Breast epithelium (tissue), 4 donors: ENCODE measurements around the gene SPACA9. TPM values are rescaled to one million over a fixed set of nuclear protein-coding genes. Genes with fewer than 3 reads are reported as not detected.

ENCODE experiments used
- DNase-seq, 2 donors: peaks; one replicate each; pipeline ENCODE4 v3.0.0-alpha.2; 2019; ENCODE audit warnings: low spot score in 2 of 2
- H3K27ac ChIP-seq, 2 donors: fragments of 200-600 bp; sonication (generic) in 1 of 2; one replicate each; pipeline ENCODE4 v1.5.1; 2016 to 2019; ENCODE audit warnings: mild to moderate bottlenecking in 1 of 2
- H3K27me3 ChIP-seq, 2 donors: fragments of 200-600 bp; sonication (generic) in 1 of 2; one replicate each; pipeline versions ENCODE4 v1.5.1 to v1.6.0; 2017 to 2019; ENCODE audit warnings: control low read depth in 1 of 2, mild to moderate bottlenecking in 1 of 2
- H3K36me3 ChIP-seq: fragments of 200-600 bp; one replicate; pipeline ENCODE4 v1.5.1; 2019
- H3K4me1 ChIP-seq, 2 donors: fragments of 200-600 bp; sonication (generic); one replicate each; pipeline ENCODE4 v1.5.1; 2016 to 2019; ENCODE audit warnings: control low read depth in 1 of 2
- H3K4me3 ChIP-seq, 3 donors: fragments of 200-600 bp; sonication (generic); 1 replicate in 2 of 3; 2 replicates in 1 of 3; pipeline ENCODE4 v1.5.1; 2016 to 2019; ENCODE audit warnings: mild to moderate bottlenecking in 3 of 3, moderate library complexity in 2 of 3
- H3K9me3 ChIP-seq, 2 donors: fragments of 200-600 bp; sonication (generic) in 1 of 2; one replicate each; pipeline ENCODE4 v1.5.1; 2016 to 2019; ENCODE audit warnings: control low read depth in 1 of 2
- POLR2A ChIP-seq: fragments of 450-650 bp; IDR thresholded peaks from one replicate; pipeline ENCODE4 v1.6.1; 2016; ENCODE audit warnings: antibody characterized with exemption, mild to moderate bottlenecking, moderate library complexity
- POLR2AphosphoS5 ChIP-seq, 3 donors: sonication (generic); formaldehyde crosslinking; IDR thresholded peaks; one replicate each; pipeline ENCODE4 v1.6.1; 2017; ENCODE audit warnings: antibody characterized with exemption in 3 of 3
- intact Hi-C: fragments of 100-400 bp; cut with DNase I; formaldehyde crosslinking; loops from one replicate; pipeline ENCODE4 v1.15.1; 2023; ENCODE audit warnings: low total_unique reads
- total RNA-seq, 3 donors: library from RNA; depleted of rRNA; stranded (reverse); fragments of >200 nt; gene quantifications; one replicate each; pipeline ENCODE4 v1.1.0, GENCODE V29; 2016
- TF ChIP-seq, protein P1 (sequence below), 3 donors: fragments of 450-650 bp; IDR thresholded peaks; one replicate each; pipeline ENCODE4 v1.5.1; 2016 to 2017; ENCODE audit warnings: antibody characterized with exemption in 3 of 3, mild to moderate bottlenecking in 3 of 3, moderate library complexity in 3 of 3

The SPACA9 gene
- total RNA-seq, 3 donors from 2014 or later = 2.9 to 5.4 (median 5.0) TPM

DNA sequence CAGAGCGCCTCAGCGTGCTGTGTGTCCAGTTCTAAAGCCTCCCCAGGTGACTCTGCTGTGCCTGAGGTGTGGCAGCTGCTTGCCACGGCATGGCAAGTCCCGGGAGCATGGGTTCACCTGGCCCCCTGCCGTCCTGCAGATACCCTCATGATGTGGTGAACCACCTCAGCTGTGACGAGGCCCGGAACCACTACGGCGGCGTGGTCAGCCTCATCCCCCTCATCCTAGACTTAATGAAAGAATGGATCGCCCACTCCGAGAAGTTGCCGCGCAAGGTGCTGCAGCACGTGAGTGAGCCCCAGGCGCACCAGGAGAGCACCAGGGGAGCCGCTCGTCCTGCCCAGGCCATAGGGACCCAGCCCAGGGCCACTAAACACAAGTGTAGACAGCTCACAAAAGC is 9.5 kb downstream of the SPACA9 start:
- intact Hi-C loops = no loop called here
- H3K36me3 ChIP-seq = no peaks in the 10 kb centered on the region

GRCh38 chr9:132892400-132892799 is 13.7 kb downstream of the SPACA9 start:
- no peak overlapping the region for H3K27ac ChIP-seq
- intact Hi-C loops = no loop called here
- TF ChIP-seq POLR2AphosphoS5 (IDR thresholded peaks at IDR 0.05) = no peak
- no peak for TF ChIP-seq POLR2A
- TF ChIP-seq, protein P1, sequence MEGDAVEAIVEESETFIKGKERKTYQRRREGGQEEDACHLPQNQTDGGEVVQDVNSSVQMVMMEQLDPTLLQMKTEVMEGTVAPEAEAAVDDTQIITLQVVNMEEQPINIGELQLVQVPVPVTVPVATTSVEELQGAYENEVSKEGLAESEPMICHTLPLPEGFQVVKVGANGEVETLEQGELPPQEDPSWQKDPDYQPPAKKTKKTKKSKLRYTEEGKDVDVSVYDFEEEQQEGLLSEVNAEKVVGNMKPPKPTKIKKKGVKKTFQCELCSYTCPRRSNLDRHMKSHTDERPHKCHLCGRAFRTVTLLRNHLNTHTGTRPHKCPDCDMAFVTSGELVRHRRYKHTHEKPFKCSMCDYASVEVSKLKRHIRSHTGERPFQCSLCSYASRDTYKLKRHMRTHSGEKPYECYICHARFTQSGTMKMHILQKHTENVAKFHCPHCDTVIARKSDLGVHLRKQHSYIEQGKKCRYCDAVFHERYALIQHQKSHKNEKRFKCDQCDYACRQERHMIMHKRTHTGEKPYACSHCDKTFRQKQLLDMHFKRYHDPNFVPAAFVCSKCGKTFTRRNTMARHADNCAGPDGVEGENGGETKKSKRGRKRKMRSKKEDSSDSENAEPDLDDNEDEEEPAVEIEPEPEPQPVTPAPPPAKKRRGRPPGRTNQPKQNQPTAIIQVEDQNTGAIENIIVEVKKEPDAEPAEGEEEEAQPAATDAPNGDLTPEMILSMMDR (IDR thresholded peaks at IDR 0.05) = no peak
- no peak for DNase-seq
- no peaks in the 10 kb centered on the region for H3K27me3 ChIP-seq
- no peaks in the 10 kb centered on the region for H3K36me3 ChIP-seq
- H3K4me3 ChIP-seq = no peak overlapping the region
- H3K9me3 ChIP-seq = no peaks in the 10 kb centered on the region
- H3K4me1 ChIP-seq = peaks cover 0 to 7% of the 10 kb centered on the region in 2 donors

More for the DNA sequence above, 9.5 kb downstream of the SPACA9 start:
- Histone ChIP-seq H3K4me1 (no peaks in the 10 kb centered on the region), H3K27ac (no peak overlapping the region), H3K4me3 (no peak overlapping the region), H3K27me3 (no peaks in the 10 kb centered on the region), H3K9me3 (no peaks in the 10 kb centered on the region)
- no peak for DNase-seq
- TF ChIP-seq POLR2A = no peak
- TF ChIP-seq, protein P1 (IDR thresholded peaks at IDR 0.05) = no peak
- no peak for TF ChIP-seq POLR2AphosphoS5 (IDR thresholded peaks at IDR 0.05)

DNA sequence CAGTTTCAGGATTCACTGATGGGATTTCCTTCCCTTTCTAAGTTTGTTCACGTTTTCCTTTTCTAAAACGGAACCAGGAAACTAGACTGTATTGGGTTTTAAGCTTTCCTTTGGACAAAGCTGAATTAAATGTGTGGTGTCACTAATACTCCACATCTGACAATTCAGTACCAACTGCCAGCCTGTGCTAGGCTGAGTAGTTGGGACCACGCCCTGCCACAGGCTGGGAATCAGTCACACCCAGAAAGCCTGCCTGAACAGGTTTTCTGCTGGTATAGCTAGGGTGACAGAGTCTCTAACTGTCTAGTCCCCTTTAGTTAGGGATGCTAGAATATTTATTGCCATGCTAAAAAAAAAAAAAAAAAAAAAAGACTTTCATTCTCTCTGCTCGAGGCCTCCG is 15.6 kb downstream of the SPACA9 start:
- Histone ChIP-seq H3K9me3 (no peaks in the 10 kb centered on the region), H3K27me3 (no peaks in the 10 kb centered on the region), H3K36me3 (no peaks in the 10 kb centered on the region), H3K27ac (peak overlapping the region in 1 of 2 donors; percentile 45), H3K4me3 (no peak overlapping the region), H3K4me1 (peaks cover 0 to 7% of the 10 kb centered on the region in 2 donors)
- no peak for DNase-seq
- TF ChIP-seq, protein P1 (IDR thresholded peaks at IDR 0.05) = no peak
- TF ChIP-seq POLR2A = no peak
- TF ChIP-seq POLR2AphosphoS5 (IDR thresholded peaks at IDR 0.05) = no peak
- intact Hi-C loops = no loop called here

- no peaks in the 10 kb centered on the region for H3K27me3 ChIP-seq
- peak in 1 of 2 donors; percentile 33 for DNase-seq
- H3K9me3 ChIP-seq = no peaks in the 10 kb centered on the region
- intact Hi-C loops = no loop called here
- H3K27ac ChIP-seq = peak overlapping the region in 1 of 2 donors; percentile 55
- peaks cover 0 to 7% of the 10 kb centered on the region in 2 donors for H3K4me1 ChIP-seq
- no peak overlapping the region for H3K4me3 ChIP-seq
- TF ChIP-seq POLR2AphosphoS5 (IDR thresholded peaks at IDR 0.05) (no peak), POLR2A (no peak)
- TF ChIP-seq, protein P1 (IDR thresholded peaks at IDR 0.05) = no peak
- H3K36me3 ChIP-seq = peaks cover under 1% of the 10 kb centered on the region
Observed at GRCh38 chr9:132894862-132895835, 16.5 kb downstream of the SPACA9 start.

GRCh38 chr9:132896264-132896663 is 17.6 kb downstream of the SPACA9 start:
- H3K4me1 ChIP-seq = peaks cover 0 to 7% of the 10 kb centered on the region in 2 donors
- intact Hi-C loops = no loop called here
- H3K27me3 ChIP-seq = no peaks in the 10 kb centered on the region
- peak overlapping the region; percentile 30 to 55 for H3K27ac ChIP-seq
- peaks cover 11% of the 10 kb centered on the region for H3K36me3 ChIP-seq
- DNase-seq = no peak
- H3K9me3 ChIP-seq = no peaks in the 10 kb centered on the region
- H3K4me3 ChIP-seq = no peak overlapping the region
- TF ChIP-seq POLR2A = no peak
- TF ChIP-seq, protein P1 (IDR thresholded peaks at IDR 0.05) = no peak
- TF ChIP-seq POLR2AphosphoS5 (IDR thresholded peaks at IDR 0.05) = no peak
